Measurements from ENCODE around the gene SSX3.
"Not testable (repeated sequence)": the region's sequence is repeated elsewhere in the genome, so short reads cannot be mapped to it uniquely, and the experiment has no call there.

DNA sequence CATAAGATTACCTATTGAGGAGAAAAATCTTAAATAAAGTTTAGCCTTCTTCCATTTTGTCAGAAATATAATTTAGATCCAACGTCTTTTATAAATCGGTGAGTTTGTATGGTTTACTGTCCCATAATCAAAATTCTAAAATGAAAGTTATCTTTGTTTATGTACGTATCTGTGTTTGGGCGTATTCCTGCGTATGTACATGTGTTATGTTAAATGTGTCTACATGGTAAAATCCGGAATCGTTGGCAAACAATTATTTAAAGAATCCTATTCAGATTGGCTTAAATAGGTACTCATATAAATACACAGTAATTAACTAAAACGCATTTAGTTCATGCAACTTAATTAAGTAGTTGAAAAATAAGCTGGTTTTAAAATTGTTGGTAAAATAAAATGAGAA lies 13.9 kb upstream of the SSX3 start:
- TF ChIP-seq, protein P1, sequence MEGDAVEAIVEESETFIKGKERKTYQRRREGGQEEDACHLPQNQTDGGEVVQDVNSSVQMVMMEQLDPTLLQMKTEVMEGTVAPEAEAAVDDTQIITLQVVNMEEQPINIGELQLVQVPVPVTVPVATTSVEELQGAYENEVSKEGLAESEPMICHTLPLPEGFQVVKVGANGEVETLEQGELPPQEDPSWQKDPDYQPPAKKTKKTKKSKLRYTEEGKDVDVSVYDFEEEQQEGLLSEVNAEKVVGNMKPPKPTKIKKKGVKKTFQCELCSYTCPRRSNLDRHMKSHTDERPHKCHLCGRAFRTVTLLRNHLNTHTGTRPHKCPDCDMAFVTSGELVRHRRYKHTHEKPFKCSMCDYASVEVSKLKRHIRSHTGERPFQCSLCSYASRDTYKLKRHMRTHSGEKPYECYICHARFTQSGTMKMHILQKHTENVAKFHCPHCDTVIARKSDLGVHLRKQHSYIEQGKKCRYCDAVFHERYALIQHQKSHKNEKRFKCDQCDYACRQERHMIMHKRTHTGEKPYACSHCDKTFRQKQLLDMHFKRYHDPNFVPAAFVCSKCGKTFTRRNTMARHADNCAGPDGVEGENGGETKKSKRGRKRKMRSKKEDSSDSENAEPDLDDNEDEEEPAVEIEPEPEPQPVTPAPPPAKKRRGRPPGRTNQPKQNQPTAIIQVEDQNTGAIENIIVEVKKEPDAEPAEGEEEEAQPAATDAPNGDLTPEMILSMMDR (IDR thresholded peaks at IDR 0.05): not testable (repeated sequence)
- TF ChIP-seq POLR2A (IDR thresholded peaks at IDR 0.05): not testable (repeated sequence)

Measured in transverse colon (tissue), 3 donors.